Measurements from ENCODE around the gene BICD2. TPM values are rescaled to one million over a fixed set of nuclear protein-coding genes. Genes with fewer than 3 reads are reported as not detected.
"Not testable (repeated sequence)": the region's sequence is repeated elsewhere in the genome, so short reads cannot be mapped to it uniquely, and the experiment has no call there.

Gene BICD2
- total RNA-seq (2014; rRNA removed; shearing (Covaris generic)), result 25.0 and 30.3 TPM in 2 replicates

- in situ Hi-C loops (cut with HindIII; ENCODE audit: low sequenced_read_pairs), result no loop called here
- no peak for DNase-seq (ENCODE audit: low spot score)
Measured at GRCh38 chr9:92764381-92764987, at the start of gene BICD2. BICD2 (minus strand) TSS chr9:92764833; CDS start chr9:92764744, 89 bp downstream.

GRCh38 chr9:92809629-92810326 is 45.1 kb upstream of the BICD2 start:
- in situ Hi-C loops (cut with HindIII; ENCODE audit: low sequenced_read_pairs), result not testable (repeated sequence)
- DNase-seq (ENCODE audit: low spot score), result peak; percentile 19

GRCh38 chr9:92808726-92809451 is 44.3 kb upstream of the BICD2 start:
- in situ Hi-C loops (cut with HindIII; ENCODE audit: low sequenced_read_pairs), result no loop called here

GRCh38 chr9:92807757-92808725 is 43.4 kb upstream of the BICD2 start:
- in situ Hi-C loops (cut with HindIII; ENCODE audit: low sequenced_read_pairs), result no loop called here
- DNase-seq (ENCODE audit: low spot score), result no peak

More at GRCh38 chr9:92808726-92809451, 44.3 kb upstream of the BICD2 start:
- DNase-seq (ENCODE audit: low spot score), result peak; percentile 52

GRCh38 chr9:92807031-92807756 is 42.6 kb upstream of the BICD2 start:
- peak; percentile 9 for DNase-seq (ENCODE audit: low spot score)
- in situ Hi-C loops (cut with HindIII; ENCODE audit: low sequenced_read_pairs), result no loop called here

GRCh38 chr9:92804727-92805126 is 40.1 kb upstream of the BICD2 start:
- in situ Hi-C loops (cut with HindIII; ENCODE audit: low sequenced_read_pairs), result no loop called here
- DNase-seq (ENCODE audit: low spot score), result no peak

GRCh38 chr9:92798358-92798757 is 33.7 kb upstream of the BICD2 start:
- no peak for DNase-seq (ENCODE audit: low spot score)
- in situ Hi-C loops (cut with HindIII; ENCODE audit: low sequenced_read_pairs), result no loop called here

DNA sequence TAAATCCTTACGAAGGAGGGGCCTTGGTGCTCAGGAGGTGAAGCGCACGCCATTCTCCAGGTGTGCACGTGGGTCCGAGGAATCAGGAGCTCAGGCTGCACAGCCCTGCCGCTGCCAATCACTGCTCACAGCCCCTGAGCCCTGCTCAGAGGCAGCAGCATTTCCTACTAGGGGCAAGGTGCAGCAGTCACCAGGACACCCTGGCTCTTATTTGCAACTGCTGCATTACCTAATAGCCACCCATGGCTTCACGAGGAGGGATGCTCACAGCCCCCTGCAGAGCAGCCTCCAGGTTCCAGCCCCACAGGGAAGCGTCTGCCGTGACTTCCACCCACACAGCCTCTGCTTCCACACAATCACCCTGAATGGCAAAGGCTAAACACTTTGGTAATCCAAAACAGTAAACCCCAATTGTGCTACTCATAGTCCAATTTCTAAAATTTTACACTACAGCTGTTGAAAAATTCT is 31.7 kb upstream of the BICD2 start:
- DNase-seq (ENCODE audit: low spot score); in situ Hi-C loops (cut with HindIII; ENCODE audit: low sequenced_read_pairs): not testable (repeated sequence)

- in situ Hi-C loops (cut with HindIII; ENCODE audit: low sequenced_read_pairs), result no loop called here
- no peak for DNase-seq (ENCODE audit: low spot score)
Measured at GRCh38 chr9:92795598-92796336, 31.1 kb upstream of the BICD2 start.

GRCh38 chr9:92795000-92795399 is 30.4 kb upstream of the BICD2 start:
- no peak for DNase-seq (ENCODE audit: low spot score)
- in situ Hi-C loops (cut with HindIII; ENCODE audit: low sequenced_read_pairs), result no loop called here

DNA sequence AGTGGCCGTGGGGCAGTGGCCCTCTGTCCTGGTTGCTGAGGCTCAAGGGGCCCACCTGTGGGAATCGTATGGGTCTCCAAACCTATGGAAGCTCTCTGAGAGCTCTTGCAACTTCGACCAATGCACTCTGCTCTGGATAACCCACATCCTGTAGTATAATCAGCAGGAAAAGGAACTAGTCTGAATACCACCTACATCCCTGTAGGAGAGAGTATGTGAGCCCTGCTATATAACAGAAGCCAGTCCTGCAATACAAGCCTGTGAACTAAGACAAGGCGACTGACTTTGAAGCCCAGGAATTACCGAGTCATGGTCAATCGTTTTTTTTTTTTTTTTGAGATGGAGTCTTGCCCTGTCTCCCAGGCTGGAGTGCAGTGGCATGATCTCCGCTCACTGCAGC is 29.8 kb upstream of the BICD2 start:
- DNase-seq (ENCODE audit: low spot score), result no peak
- in situ Hi-C loops (cut with HindIII; ENCODE audit: low sequenced_read_pairs), result no loop called here

DNA sequence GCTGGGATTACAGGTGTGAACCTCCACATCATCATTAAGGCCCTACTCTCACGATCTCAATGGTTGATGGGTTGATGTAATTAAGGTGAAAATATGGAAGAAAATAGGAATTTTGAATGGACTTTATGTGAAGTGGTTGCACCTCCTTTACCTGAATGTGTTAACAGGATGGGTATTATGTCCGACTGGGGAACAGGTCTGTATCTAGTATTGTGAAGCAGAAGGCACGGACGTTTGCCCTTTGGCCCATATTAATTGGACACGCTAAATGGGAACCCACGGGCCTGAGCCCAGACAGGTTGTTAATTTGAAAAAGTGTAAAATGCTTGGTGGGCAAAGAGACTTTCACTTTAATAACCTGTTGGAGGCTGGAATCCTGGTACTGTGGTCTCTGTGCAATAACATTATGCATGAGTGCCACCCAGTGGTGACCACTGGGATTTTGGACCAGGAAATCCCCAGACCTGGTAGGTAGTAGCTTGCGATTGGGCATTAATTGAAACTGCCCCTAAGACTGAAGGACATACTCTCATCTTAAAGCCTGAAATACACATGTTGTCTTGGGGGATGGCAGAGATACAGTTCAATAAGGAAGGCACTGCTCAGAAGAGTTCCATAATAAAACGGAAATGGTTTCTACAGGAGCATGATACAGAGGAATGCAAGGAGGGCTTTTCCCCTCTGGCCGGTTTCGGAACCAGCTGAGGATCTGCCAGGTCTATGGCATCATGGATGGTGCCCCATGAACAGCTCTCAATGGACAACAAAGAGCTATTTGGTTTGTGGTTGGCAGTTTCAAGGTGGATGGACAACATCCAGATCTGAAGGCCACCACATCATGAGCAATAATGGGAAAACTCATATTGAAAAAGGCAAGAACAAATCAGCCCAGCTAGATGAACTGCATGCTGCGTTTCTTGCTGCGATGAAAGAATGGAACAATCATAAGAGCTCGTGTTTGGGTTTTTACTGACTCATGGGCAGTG is 26.2 kb upstream of the BICD2 start:
- in situ Hi-C loops (cut with HindIII; ENCODE audit: low sequenced_read_pairs), result no loop called here
- DNase-seq (ENCODE audit: low spot score), result peak; percentile 86

DNA sequence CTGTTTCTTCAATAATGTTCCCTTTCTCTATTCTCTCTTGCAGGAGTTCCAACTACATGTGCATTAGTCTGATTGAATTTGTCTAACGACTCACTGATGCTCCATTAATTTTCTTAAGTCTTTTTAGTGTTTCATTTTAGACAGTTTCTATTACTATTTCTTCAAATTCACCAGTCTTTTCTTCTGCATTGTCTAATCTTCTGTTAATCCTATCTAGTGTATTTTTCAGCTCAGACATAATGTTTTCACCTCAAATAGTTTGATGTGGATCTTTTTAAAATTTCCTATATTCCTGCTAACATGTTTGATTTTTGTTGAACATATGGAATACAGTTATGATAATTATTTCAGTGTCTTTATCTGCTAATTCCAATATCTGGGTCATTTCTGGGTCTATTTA is 21.7 kb upstream of the BICD2 start:
- in situ Hi-C loops (cut with HindIII; ENCODE audit: low sequenced_read_pairs), result no loop called here
- no peak for DNase-seq (ENCODE audit: low spot score)

- in situ Hi-C loops (cut with HindIII; ENCODE audit: low sequenced_read_pairs), result no loop called here
- DNase-seq (ENCODE audit: low spot score), result no peak
Measured at GRCh38 chr9:92781899-92782298, 17.3 kb upstream of the BICD2 start.

DNA sequence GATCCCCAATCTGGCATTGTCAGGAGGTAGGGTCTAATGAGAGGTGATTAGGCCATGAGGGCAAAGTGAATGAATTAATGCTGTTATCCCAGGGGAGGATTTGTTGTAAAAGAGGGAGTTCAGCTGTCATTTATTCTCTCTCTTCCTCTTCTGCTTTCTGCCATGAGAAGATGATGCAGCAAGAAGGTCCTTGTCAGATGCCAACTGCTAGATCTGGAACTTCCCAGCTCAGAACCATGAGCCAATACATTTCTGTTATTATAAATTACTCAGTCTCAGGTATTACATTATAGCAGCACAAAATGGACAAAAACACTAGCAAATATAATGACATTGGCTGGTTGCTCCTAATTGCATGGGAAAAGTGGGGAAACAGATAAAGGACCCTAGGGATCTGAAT is 15.6 kb upstream of the BICD2 start:
- DNase-seq (ENCODE audit: low spot score), result no peak
- in situ Hi-C loops (cut with HindIII; ENCODE audit: low sequenced_read_pairs), result no loop called here

- in situ Hi-C loops (cut with HindIII; ENCODE audit: low sequenced_read_pairs), result no loop called here
- DNase-seq (ENCODE audit: low spot score), result no peak
Measured at GRCh38 chr9:92775466-92775865, 10.8 kb upstream of the BICD2 start.

DNA sequence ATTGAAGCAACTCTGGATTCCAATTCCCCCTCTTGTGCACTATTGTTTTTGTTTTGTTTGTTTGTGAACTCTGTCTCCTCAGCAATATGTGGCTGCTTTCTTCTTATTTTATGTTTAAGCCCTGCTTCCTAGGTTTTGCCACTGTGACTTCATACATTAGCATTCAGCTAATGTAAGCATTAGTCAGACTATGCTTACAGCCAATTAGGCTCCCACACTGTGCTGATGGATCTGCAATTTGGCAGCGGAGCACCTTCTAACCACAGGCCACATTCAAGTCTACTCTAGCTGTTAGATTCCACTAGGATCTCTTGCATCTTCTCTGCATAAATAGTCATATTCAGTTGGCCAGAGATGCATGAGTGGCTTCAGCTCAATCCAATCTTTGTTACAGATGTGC is 9.6 kb upstream of the BICD2 start:
- in situ Hi-C loops (cut with HindIII; ENCODE audit: low sequenced_read_pairs), result no loop called here
- no peak for DNase-seq (ENCODE audit: low spot score)

All from G401 (cell line).